ENCODE results near the gene CRNKL1.
"Not testable (repeated sequence)": the region's sequence is repeated elsewhere in the genome, so short reads cannot be mapped to it uniquely, and the experiment has no call there.

CRNKL1 gene

DNA sequence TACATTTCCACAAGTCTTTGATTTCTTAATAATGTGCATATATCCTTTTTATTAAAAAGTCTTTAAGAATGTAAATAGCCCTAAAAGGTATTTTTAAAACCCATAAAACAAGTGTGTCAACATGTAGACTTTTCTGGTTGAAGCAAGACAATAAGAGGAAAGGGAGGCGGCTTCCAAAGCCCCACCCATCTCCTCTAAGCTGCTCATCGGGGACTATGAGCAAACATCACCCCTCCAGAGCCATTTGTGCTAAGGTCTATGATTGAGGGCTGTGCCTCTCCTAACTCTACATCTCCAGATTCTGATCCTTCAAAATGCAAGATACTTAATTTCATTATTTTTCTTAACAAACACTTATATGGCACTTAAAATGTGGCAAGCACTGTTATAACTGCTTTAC is 37.6 kb downstream of the CRNKL1 start:
- Histone ChIP-seq H2AFZ (ENCODE audit: low read depth, low read length) (no peak overlapping the region), H3K36me3 (ENCODE audit: insufficient read depth, low read length) (no peaks in the 10 kb centered on the region), H3K4me3 (ENCODE audit: low read length) (no peak overlapping the region), H3K4me1 (ENCODE audit: insufficient read depth, low read length) (peaks cover 14% of the 10 kb centered on the region), H3K27me3 (ENCODE audit: insufficient read depth, low read length) (no peaks in the 10 kb centered on the region), H3K9me3 (ENCODE audit: low read length) (no peaks in the 10 kb centered on the region)

DNA sequence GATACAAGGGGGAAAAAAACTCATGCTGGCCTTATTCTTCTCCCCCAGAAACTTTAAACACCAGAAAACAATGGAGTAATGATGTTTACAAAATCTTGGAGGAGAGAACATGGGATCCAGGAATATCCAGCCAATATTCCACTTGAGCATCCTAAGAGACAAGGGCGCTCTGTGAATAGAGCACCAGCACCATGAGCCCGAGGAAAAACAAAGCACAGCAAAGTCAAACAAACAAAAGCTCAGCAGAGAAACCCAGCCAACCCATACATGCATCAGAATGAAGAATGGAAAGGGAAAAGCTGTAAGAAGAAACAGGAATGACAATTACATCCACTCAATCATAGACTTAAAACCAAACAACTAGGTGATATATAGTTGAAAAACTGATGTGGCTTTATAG is 39.7 kb downstream of the CRNKL1 start:
- Histone ChIP-seq H3K36me3 (ENCODE audit: insufficient read depth, low read length) (no peaks in the 10 kb centered on the region), H2AFZ (ENCODE audit: low read depth, low read length) (no peak overlapping the region), H3K9me3 (ENCODE audit: low read length) (no peaks in the 10 kb centered on the region), H3K27me3 (ENCODE audit: insufficient read depth, low read length) (no peaks in the 10 kb centered on the region), H3K4me1 (ENCODE audit: insufficient read depth, low read length) (no peaks in the 10 kb centered on the region), H3K4me3 (ENCODE audit: low read length) (no peak overlapping the region)

DNA sequence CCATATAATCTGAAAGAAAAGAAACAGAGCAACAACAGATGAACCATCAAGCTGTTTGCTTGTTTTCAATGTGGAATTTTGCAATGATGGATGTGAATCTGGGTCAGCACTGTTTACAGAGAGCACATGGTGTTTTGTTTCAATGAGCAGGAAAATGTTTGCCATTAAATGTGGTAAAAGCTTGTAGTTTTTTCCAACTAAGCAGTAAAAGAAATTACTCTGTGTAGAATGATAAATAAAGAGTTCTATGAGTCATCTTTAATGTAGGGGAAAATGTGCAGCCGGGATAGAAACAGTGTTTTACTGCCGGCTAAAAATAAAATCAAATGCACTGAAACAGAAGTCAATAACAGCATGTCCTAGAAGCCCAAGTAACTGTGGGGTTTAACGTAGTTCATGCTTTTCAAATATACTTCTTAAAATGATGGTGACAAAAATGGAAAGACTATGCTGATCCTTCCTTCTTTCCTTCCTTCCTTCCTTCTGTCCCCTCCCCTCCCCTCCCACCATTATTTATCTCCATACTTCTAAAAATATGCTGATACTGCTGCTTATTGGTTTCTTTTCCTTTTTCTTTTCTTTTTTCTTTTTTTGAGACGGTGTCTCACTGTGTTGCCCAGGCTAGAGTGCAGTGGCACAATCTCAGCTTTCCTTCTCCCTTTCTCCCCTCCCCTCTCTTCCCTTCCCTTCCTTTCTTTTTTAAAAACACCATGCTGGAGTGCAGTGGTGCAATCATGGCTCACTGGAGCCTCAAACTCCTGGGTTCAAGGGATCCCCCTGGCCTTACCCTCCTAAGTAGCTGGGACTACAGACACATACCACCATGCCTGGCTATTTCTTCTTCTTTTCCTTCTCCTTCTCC is 41.4 kb downstream of the CRNKL1 start:
- H3K27me3 ChIP-seq (ENCODE audit: insufficient read depth, low read length) = no peaks in the 10 kb centered on the region
- H3K36me3 ChIP-seq (ENCODE audit: insufficient read depth, low read length) = no peaks in the 10 kb centered on the region
- H2AFZ ChIP-seq (ENCODE audit: low read depth, low read length) = no peak overlapping the region
- H3K9me3 ChIP-seq (ENCODE audit: low read length) = no peaks in the 10 kb centered on the region
- H3K4me3 ChIP-seq (ENCODE audit: low read length) = no peak overlapping the region
- no peaks in the 10 kb centered on the region for H3K4me1 ChIP-seq (ENCODE audit: insufficient read depth, low read length)

DNA sequence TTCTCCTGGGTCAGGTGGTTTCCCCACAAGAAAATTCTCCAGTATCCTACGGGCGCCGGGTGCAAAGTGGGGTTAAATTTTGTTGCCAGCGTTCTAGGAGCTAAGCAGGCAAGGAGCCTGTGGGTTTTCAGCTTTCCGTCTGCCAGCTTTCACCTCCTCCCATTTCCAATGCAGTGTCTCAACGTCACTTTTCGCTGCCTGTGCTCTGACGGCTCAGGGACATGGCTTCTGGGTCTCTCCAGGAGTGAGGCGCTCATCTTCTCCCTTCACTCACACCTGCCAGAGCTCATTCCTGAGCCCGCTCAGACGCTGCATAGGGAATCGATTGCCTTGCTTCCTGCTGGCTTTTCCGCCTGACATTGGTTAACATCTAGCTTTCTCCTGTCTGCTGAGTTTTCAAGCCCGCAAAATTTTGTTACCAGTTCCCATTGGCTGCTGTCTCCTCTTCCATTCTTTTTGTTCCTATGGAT is 42.4 kb downstream of the CRNKL1 start:
- Histone ChIP-seq H2AFZ (ENCODE audit: low read depth, low read length) (no peak overlapping the region), H3K4me3 (ENCODE audit: low read length) (no peak overlapping the region), H3K36me3 (ENCODE audit: insufficient read depth, low read length) (no peaks in the 10 kb centered on the region), H3K4me1 (ENCODE audit: insufficient read depth, low read length) (no peaks in the 10 kb centered on the region), H3K9me3 (ENCODE audit: low read length) (no peaks in the 10 kb centered on the region), H3K27me3 (ENCODE audit: insufficient read depth, low read length) (no peaks in the 10 kb centered on the region)

DNA sequence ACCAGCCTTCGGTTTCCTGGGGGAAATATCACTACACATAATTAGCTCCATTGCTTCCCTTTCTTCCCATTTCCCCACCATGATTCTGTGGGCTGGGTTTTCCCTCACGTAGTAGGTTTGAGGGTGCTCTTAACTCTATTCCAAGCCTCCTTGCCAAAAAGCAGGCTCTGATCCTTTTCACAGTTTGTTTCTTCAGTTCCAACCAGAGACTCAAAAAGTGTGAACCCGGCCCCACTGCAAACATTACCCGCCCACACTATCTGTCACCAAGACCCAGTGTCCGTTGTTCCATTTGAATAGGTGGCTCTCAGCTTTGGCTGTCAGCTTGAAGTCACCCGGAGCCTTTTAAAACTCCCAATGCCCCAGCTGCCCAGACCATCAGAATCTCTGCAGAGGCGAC is 46.9 kb downstream of the CRNKL1 start:
- H3K27me3 ChIP-seq (ENCODE audit: insufficient read depth, low read length) = no peaks in the 10 kb centered on the region
- no peaks in the 10 kb centered on the region for H3K4me1 ChIP-seq (ENCODE audit: insufficient read depth, low read length)
- H3K4me3 ChIP-seq (ENCODE audit: low read length) = no peak overlapping the region
- H3K9me3 ChIP-seq (ENCODE audit: low read length) = no peaks in the 10 kb centered on the region
- H3K36me3 ChIP-seq (ENCODE audit: insufficient read depth, low read length) = peaks cover 18% of the 10 kb centered on the region
- no peak overlapping the region for H2AFZ ChIP-seq (ENCODE audit: low read depth, low read length)

DNA sequence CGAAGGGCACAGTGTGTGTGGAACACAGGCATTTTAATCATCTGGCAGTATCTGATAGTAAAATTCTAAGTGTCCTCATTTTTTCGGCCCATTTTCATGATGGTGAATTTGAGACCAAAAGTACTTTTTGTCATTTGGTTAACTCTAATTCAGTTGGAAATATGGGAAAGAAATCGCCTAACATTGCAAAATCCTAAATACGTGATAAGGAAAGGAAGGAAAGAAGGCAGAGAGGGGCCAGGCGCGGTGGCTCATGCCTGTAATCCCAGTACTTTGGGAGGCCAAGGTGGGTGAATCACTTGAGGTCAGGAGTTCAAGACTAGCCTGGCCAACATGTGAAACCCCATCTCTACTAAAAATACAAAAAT is 48.3 kb downstream of the CRNKL1 start:
- not testable (repeated sequence) for H3K27me3 ChIP-seq (ENCODE audit: insufficient read depth, low read length); H3K4me3 ChIP-seq (ENCODE audit: low read length); H2AFZ ChIP-seq (ENCODE audit: low read depth, low read length); H3K4me1 ChIP-seq (ENCODE audit: insufficient read depth, low read length); H3K9me3 ChIP-seq (ENCODE audit: low read length)
- H3K36me3 ChIP-seq (ENCODE audit: insufficient read depth, low read length) = peaks cover 30% of the 10 kb centered on the region

DNA sequence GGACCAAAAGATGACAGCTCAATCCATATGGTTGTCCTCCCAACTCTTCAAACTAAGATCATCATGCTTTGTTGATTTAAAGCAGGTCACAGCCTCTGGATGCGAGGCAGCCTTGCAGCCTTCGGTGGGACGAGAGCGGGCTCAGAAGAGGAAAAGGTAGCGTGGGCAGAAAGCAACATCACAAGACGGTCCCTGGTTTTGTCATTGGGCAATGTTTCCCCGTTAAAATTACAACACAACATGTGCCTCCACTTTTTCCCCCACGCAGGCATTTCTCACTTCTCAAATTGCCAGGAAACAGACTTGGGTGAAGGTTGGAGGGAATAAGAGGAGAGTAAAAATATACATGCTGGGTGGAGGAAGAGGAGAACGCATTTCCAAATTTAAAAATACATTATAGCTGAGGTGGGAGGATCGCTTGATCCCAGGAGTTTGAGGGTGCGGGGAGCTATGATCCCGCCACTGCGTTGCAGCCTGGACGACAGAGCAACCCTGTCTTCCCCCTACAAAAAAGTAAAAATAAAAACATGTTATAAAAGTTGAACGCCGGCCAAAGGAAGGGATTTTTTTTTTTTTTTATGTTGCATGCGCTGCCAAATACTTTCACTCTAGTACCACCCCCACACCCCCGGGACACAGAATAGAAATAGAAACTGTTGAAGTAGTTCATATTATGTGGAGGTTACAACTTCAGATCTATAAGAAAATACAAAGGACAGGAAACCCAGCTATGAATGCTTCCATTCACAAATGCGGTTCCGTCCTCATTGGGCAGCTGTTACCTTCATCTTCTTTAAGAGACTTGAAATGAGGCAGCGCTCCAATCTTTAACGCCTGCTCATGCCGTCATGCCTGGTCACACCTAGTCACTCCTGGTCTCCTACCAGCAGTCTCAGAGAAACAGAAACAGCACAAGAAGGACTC is 49.0 kb downstream of the CRNKL1 start:
- Histone ChIP-seq H3K27me3 (ENCODE audit: insufficient read depth, low read length) (no peaks in the 10 kb centered on the region), H3K4me3 (ENCODE audit: low read length) (no peak overlapping the region), H3K36me3 (ENCODE audit: insufficient read depth, low read length) (peaks cover 34% of the 10 kb centered on the region), H2AFZ (ENCODE audit: low read depth, low read length) (no peak overlapping the region), H3K9me3 (ENCODE audit: low read length) (no peaks in the 10 kb centered on the region), H3K4me1 (ENCODE audit: insufficient read depth, low read length) (no peaks in the 10 kb centered on the region)

DNA sequence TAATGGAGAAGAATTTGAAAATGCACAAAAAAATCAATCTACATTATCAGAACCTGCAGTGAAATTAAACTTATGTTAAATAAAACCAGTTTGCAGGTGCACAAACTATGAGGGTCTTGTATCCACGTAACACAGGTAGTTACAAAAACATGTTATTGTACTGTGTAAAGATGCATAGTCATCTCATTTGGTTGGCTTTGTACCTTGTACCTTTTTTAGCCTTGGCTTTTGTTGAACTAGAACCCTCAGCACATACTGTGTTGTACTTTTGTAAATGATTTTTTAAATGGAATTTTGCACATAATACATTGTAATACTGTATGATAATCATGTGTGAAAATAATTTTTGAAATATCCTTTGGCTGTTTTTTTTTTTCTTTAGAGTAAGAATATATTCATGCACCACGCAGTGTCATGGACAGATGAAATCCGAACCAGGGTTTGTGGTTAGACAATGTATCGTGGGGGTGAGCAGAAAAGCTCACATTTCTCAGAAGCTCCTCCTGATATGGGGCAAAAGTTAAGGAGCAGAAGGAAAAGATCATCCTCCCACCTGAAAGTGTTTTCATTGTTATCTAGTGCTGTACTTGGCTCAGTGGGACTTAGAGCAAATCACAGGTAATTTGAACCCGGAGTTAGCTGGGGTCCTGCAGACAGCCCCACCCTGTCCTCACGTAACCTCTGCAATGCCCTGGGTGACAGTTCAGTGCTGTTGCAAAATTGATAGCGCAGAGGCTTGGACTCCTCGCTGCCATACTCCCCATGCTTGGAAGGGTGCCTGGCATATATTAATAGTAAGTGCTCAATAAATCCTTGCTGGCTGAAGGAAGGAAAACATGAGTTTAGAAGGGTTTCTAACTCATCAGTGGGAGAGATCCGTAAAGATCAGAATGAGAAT is 49.9 kb downstream of the CRNKL1 start:
- Histone ChIP-seq H3K27me3 (ENCODE audit: insufficient read depth, low read length) (no peaks in the 10 kb centered on the region), H3K9me3 (ENCODE audit: low read length) (no peaks in the 10 kb centered on the region), H3K4me1 (ENCODE audit: insufficient read depth, low read length) (no peaks in the 10 kb centered on the region), H2AFZ (ENCODE audit: low read depth, low read length) (no peak overlapping the region), H3K4me3 (ENCODE audit: low read length) (no peak overlapping the region), H3K36me3 (ENCODE audit: insufficient read depth, low read length) (peaks cover 34% of the 10 kb centered on the region)

DNA sequence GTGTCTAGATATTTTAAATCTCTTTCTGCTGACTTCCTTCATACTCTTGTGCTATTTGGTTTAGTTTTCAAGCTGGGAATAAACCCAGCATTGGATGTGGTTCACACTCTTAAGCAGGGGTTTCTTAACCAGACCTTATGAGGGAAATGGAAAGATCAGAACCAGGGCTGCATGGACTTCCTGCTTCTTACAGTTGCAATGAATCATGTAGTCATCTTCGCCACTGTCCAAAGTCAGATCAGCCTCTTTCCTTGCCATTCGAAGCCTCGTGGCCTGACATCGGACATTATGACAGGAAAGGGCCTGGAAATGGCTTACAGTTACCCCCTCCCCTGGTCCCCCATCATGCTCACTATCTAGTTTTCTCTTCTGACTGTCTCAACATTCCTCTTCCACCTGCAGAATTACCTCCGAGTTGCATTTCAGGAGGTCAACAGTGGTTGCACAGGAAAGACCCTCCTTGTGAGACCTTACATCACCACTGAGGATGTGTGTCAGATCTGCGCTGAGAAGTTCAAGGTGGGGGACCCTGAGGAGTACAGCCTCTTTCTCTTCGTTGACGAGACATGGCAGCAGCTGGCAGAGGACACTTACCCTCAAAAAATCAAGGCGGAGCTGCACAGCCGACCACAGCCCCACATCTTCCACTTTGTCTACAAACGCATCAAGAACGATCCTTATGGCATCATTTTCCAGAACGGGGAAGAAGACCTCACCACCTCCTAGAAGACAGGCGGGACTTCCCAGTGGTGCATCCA is 51.9 kb downstream of the CRNKL1 start:
- peaks cover 37% of the 10 kb centered on the region for H3K36me3 ChIP-seq (ENCODE audit: insufficient read depth, low read length)

DNA sequence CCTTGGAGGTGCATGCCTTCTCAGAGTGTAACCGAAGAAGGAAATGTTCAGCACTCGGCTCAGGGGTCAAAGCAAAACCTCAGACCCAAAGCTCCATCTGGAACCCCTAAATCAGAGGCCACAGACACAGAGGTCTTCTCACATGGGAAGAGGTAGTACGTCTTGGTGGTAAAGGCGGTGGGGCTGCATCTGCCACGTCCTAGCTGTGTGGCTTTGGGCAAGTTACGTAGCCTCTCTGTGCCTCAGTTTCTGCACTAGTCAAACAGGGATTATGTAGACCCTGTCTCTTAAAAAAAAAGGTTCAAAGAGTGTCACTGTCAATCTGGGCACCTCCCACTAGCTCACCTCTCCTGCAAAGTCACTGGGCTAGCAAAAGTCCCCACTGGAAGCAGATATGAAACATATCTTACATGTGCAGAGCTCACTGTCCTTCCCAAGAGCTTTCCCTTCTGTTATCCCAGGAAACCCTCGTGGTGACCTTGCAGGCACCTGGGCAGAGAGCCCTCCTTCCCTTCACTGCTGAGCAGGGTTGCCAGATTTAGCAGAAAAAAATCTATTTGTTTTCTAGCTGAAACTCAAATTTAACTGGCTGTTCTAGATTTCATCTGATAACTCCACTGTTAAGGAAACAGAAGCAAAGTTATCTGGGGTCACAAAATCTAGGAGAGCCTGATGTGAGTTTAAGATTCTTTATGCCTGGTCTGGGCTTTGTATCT is 53.1 kb downstream of the CRNKL1 start:
- peaks cover 37% of the 10 kb centered on the region for H3K36me3 ChIP-seq (ENCODE audit: insufficient read depth, low read length)
- no peaks in the 10 kb centered on the region for H3K9me3 ChIP-seq (ENCODE audit: low read length)
- H3K27me3 ChIP-seq (ENCODE audit: insufficient read depth, low read length) = no peaks in the 10 kb centered on the region
- H3K4me3 ChIP-seq (ENCODE audit: low read length) = no peak overlapping the region
- H2AFZ ChIP-seq (ENCODE audit: low read depth, low read length) = no peak overlapping the region
- H3K4me1 ChIP-seq (ENCODE audit: insufficient read depth, low read length) = no peaks in the 10 kb centered on the region

More for the DNA sequence above, 51.9 kb downstream of the CRNKL1 start:
- no peak overlapping the region for H3K4me3 ChIP-seq (ENCODE audit: low read length)
- H3K4me1 ChIP-seq (ENCODE audit: insufficient read depth, low read length) = no peaks in the 10 kb centered on the region
- no peak overlapping the region for H2AFZ ChIP-seq (ENCODE audit: low read depth, low read length)
- no peaks in the 10 kb centered on the region for H3K27me3 ChIP-seq (ENCODE audit: insufficient read depth, low read length)
- no peaks in the 10 kb centered on the region for H3K9me3 ChIP-seq (ENCODE audit: low read length)

DNA sequence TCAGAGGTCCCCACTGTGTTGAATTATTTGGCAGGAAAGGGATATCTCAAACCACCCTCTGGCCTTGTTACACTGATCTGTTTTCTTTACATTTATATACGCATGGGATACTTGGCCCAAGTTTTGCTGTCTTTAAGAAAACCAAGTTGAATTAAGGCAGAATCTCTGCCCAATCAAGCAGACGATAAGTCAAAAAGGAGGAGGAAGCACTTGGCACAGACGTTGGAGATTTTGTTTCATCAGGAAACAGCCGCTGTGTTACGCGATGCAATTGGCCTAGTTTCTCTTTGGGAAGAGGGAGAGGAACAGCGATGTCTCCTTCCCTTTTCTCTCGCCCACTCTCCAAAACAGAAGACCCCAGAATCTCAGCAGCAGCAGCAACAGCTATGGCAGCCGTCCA is 55.3 kb downstream of the CRNKL1 start:
- no peaks in the 10 kb centered on the region for H3K9me3 ChIP-seq (ENCODE audit: low read length)
- peaks cover 11% of the 10 kb centered on the region for H3K4me1 ChIP-seq (ENCODE audit: insufficient read depth, low read length)
- peaks cover 27% of the 10 kb centered on the region for H3K36me3 ChIP-seq (ENCODE audit: insufficient read depth, low read length)

DNA sequence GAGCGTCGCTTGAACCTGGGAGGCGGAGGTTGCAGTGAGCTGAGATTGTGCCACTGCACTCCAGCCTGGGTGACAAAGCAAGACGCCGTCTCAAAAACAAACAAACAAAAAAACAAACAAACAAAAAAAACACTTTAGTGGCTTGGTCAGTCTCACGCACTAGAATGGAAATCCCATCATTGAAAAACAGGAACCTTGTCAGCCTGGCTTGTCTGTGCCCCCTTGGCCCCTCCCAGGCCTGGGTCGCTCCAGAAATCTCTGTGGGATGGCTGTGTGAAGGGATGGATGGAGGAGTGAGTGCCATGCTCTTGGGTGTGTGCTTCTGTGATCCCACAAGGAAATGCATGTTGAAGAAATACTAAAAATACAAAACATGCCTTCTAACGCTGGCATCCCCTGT is 56.0 kb downstream of the CRNKL1 start:
- no peaks in the 10 kb centered on the region for H3K27me3 ChIP-seq (ENCODE audit: insufficient read depth, low read length)

More for the DNA sequence above, 55.3 kb downstream of the CRNKL1 start:
- Histone ChIP-seq H2AFZ (ENCODE audit: low read depth, low read length) (no peak overlapping the region), H3K4me3 (ENCODE audit: low read length) (no peak overlapping the region), H3K27me3 (ENCODE audit: insufficient read depth, low read length) (no peaks in the 10 kb centered on the region)

More for the DNA sequence above, 56.0 kb downstream of the CRNKL1 start:
- peaks cover 17% of the 10 kb centered on the region for H3K4me1 ChIP-seq (ENCODE audit: insufficient read depth, low read length)
- H2AFZ ChIP-seq (ENCODE audit: low read depth, low read length) = no peak overlapping the region
- no peaks in the 10 kb centered on the region for H3K9me3 ChIP-seq (ENCODE audit: low read length)
- peaks cover 27% of the 10 kb centered on the region for H3K36me3 ChIP-seq (ENCODE audit: insufficient read depth, low read length)
- H3K4me3 ChIP-seq (ENCODE audit: low read length) = no peak overlapping the region

All from neuron (in vitro differentiated cells).